ENCODE measurements around the gene IRAG1.
A peak's percentile ranks its signal among the peaks of the same experiment; 100 is the strongest.

IRAG1 gene, protein sequence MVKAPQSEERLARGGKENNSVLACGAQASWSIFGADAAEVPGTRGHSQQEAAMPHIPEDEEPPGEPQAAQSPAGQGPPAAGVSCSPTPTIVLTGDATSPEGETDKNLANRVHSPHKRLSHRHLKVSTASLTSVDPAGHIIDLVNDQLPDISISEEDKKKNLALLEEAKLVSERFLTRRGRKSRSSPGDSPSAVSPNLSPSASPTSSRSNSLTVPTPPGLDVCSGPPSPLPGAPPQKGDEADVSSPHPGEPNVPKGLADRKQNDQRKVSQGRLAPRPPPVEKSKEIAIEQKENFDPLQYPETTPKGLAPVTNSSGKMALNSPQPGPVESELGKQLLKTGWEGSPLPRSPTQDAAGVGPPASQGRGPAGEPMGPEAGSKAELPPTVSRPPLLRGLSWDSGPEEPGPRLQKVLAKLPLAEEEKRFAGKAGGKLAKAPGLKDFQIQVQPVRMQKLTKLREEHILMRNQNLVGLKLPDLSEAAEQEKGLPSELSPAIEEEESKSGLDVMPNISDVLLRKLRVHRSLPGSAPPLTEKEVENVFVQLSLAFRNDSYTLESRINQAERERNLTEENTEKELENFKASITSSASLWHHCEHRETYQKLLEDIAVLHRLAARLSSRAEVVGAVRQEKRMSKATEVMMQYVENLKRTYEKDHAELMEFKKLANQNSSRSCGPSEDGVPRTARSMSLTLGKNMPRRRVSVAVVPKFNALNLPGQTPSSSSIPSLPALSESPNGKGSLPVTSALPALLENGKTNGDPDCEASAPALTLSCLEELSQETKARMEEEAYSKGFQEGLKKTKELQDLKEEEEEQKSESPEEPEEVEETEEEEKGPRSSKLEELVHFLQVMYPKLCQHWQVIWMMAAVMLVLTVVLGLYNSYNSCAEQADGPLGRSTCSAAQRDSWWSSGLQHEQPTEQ

DNA sequence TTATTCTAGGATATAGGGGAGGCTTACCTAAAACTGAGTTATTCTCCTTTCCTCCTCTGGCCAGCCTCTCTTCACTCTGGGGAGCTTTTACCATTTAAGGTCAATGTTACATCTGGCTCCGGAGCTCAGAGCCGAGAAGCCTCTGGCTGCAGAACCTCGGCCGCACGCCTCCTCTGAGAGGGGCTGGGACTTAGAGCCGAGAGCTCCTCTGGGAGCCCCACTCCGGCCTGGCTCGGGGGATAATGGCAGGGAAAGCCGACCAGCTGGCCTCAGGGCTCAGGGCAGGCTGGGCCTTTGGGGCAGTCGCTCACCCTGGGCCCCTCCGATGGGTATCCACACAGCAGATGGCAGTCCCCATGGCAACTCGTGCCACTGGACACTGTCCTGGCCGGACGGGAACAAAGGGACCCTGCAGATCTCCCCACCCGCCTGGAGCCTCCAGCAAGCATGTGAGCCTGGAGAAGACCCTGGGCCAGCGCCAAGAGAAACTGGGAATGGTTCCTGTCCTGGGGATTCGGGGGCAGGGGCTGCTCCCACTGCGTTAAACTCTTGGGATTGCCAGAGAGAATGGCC, at the start of gene IRAG1:
TSS of gene IRAG1 (minus strand) at position 247 of the 573 bp plus-strand sequence. CDS start at position 94, 153 bp downstream.
- no peak for DNase-seq

DNA sequence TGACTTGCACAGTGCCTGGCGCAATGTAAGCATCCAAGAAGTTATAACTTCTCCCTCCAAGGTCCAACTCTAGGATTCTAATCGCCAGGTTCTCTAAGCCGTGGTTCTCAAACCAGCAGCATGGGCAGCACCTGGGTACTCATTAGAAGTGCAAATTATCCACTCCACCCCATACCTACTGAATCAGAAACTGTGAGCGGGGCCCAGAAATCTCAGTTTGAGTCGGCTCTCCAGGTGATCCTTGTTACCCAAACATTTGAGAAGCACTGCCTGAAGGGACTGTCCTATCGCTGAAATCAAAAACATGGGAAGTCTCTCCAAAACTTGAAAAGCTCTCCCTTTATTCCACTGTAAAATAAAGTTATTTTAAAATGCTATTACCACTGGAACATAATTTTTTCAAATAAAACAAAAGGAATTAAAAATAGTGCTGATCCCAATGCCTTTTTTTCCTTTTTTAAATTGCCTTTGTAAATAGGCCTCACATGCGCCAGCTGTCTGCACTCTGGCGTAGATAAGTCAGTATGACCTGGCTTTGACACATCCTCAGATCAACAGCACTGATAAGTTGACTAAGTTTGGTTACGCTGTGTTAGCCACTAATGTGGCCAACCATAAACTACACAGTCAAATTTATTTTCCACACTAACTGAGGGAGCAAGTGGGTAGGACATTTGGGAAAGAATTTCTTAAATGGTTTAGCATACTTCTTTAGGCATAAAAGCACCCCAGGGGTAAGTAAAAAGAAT, 49.1 kb upstream of the IRAG1 start:
- DNase-seq: peak; percentile 14

DNA sequence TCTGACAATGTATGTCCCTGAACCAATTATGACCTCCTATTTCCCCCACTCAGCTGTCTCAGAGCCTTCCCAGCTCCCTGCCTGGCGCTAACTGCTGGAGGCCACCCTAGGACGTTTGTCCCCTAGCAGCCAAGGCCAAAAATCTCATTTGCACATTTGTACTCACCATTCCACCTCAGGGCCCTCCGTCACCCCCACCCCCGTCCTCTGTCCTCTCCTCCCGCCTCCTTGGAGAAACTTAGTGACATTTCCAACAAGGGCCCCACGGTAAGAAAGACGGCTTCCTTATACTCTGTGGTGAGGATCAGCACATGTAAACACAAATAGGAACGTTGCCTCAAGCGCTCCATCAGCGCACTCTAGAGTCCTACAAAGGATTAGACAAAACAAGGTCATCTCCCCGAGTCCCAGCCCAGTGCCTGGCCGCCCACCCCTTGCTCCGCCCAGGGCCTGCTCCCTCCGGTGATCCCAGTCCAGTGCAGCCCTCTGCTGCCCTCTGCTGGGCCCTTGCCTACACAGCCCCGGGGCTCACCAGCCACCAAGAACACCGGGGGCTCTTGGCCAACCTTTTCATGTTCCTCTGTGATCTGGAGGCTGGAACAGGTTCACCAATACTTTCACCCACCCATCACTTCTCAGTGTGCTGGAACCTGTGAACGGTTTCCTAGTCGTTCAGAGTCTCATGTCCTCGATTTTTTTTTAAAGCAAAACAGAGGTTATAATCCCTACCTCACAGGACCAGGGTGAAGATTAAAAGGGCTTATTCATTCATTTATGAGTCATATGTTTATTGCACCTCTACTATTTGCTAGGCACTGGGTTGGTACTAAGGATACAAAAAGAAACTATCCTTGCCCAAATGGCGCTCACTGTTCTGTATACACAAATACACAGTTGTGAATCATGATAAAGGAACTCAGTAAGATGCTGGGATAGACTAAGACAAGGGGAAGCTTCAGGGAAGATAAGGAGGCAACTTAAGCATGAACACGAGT, 42.2 kb upstream of the IRAG1 start:
- peak; percentile 96 for DNase-seq

DNA sequence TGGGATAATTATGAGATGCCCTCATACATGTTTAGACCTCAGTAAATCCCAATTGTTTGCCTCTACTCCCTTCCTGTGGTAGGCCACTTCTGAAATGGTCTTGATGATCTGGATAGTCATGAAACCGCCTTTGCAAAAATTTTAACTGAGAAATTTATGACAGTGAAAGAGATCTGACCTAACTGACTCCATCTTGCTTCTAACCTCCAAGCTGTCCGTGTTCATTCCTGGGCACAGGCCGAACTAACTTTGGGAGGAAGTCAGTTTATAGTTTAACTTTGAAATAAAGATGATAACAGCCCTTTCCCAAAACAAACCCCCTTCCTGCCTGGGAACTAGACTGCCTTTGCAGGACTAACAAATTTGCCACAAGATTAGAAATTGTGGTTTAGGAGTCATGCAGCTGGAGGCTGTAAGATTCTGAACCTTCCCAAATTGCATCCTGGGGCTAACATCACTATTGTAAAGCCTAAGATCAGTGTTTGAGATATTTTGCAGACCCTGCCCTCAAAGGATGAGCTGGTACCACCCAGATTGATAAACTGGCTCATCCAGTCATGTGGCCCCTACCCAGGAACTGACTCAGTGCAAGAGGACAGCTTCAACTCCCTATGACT, 37.6 kb upstream of the IRAG1 start:
- DNase-seq: no peak

DNA sequence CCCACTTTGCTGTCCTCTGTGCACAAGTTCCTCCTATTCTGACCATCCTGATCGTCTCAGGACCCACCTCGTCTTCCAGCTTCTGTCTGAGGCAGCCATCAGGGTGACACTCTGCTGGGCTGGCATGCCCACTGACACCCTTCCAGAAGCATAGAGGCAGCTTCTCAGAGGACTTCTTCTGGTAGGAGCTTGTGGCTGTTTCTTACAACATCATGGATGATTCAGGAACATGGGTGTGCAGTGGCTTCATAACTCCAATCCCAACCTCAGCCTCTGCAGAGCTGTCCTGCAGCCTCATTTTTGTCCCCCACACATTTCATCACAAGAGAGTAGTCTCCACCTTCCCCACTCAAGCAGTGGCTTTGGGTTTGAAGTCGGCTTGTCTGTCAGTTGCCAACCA, 36.6 kb upstream of the IRAG1 start:
- DNase-seq: no peak

DNA sequence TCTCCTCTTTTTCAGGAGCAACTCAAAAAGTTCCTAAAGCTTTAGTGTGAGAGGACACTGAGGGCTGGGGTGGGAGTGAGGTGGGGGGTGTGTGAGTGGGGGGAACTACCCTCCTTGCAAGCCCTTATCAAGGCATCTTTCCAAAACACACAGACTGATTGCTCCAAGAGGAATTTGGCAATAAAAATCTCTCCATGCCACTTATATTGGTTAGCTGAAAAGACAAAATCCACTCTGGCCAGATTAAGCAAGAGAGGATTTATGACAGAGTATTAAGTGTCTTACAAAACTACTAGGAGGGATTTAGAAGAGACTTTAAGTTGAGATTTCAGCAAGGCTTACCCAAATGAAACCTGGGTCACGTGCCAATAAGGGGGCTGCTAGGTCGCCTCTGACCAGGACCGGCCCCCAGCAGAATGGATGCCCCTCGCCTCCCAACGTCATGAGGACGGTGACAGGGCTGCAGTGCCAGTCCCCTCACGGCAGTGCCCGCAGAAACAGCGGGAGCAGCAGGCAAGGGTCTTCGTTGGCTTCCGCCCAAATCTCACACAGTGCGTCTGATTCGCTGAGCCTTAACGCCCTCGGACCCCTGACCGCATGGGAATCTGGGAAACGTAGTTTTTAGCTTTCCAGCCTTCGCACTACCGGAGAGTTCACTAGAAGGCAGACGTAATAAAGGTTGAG, 35.4 kb upstream of the IRAG1 start:
- DNase-seq: no peak

DNA sequence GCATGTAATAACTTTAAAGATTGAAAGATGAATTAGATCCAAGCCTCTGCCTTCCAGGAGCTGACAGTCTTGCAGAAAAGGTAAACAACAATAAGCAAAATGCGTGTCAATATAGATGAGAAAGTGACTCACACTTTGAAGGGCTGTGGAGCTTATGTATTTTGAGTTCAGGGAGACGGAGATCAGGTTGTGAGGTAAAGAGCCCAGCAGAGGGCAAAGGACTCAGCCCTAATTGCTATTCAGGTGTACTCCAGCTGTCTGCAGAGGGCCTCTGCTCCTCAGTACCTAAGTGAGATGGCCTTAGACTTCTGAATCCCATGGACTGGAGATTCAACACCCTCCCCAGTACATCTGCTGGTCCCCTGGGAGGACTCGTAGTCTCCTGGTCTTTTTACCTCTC, 34.6 kb upstream of the IRAG1 start:
- DNase-seq: peak; percentile 44

DNA sequence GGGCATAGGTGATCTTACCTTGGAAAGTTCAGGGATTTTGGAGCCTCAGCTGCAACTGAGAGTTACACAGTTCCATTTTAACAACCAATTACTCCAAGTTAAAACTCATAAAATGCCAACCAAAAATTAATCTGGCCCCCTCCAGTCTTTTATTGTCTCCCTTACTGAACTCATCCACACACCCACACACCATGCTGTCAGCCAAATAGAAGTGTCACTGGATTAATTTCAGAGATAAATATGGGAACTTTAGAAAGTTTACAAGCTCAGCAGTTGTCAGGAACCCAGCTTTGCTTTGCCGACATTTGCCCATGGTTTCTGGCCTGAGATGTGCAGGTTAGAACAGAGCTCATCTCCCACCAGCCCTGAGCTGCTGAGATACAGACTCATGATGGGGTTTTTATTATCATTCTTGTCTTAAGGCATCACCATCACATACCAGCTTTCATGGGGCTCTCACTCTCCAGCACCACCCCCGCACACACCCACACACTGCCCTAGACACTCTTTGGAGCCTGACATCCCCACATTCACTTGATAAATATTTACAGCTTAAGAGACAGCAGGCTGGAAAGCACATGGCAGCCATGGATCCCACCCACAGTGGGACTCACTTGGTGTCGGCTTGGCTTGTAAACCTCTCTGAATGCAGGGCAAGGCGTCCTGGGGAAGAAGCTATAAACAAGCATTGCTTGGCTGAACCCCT, 33.7 kb upstream of the IRAG1 start:
- DNase-seq: no peak

DNA sequence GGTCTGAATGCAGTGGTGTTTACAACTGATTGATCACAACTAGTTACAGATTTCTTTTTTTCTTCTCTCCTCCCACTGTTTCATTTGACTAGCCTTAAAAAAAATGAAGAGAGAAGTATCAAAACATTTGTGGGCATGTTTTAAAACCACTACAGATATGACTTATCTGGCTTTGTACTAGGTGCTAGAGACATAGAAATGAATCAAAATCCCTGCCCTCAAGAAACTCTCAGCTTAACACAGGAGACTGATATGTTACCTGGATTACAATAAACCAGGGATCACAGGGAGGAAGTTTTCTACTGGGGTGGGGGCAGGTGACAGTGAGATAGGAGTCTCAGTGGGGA, 32.3 kb upstream of the IRAG1 start:
- DNase-seq: no peak

DNA sequence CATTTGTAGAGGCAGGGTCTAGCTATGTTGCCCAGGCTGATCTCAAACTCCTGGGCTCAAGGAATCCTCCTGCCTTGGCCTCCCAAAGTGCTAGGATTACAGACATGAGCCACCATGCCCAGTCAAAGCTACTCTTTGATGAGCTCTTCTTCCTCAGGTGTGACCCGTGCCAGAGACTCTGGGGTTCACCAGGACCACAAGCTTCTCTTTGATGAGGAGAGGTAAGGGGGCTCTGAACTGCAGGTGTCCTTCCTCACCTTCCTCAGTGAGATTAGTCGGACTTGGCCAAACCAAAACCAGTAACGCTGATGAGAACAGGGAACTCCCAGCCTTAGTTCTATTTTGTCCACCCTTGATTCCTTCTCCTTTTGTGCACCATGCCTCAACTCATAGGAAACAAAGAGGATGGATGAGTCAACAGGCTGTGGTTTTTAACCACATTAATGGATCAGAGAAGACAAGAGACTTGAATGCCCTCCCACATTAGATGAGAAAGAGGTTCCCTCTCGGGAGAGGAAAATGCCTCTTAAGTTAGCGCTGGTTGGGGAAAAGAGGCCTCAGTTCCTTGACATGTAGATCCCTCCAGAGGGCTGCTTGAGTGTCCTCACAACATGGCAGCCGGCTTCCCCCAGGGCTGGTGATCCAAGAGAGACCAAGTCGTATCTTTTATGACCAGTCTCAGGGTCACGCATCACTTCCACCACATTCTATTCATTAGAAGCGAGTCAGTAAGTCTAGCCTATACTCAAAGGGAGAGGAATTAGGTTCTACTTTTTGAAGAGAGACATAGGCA, 31.8 kb upstream of the IRAG1 start:
- DNase-seq: peak; percentile 18

DNA sequence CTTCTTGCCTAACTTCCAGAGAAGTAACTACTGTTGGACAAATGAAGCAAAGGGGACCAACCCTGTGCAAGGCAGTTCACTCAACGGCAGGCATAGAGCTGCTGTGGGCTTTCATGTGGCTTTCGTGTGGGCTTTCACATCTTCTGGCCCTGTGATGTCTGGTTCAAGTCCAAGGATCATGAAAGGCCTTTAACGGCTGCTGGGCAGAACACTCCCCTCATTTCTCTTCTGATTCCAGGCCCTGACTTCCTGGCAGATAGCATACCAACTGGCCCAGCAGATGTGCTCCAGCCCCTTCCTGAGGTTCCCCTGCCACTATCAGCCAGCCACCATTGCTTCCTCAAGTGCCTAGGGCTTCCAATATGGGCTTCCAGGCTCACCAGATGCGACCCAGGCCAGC, 28.8 kb upstream of the IRAG1 start:
- DNase-seq: no peak

DNA sequence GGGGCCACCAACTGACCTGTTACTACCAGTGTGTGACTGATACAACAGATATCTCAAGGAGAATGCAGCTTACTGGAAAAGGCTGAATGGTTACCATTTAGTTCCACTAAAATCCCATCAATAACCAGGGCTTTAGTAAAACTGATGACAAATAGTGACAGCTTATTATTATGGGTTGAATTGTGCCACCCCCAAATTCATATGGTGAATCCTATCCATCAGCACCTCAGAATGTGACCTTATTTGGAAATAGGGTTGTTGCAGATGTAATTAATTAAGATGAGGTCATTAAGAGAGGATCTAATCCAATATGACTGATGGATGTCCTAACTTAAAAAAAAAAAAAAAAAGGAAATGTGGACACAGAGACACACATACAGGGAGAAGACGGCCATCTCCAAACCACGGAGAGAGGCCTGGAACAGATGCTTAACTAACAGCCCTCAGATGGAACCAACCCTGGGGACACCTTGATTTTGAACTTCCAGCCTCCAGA, 27.4 kb upstream of the IRAG1 start:
- DNase-seq: no peak

DNA sequence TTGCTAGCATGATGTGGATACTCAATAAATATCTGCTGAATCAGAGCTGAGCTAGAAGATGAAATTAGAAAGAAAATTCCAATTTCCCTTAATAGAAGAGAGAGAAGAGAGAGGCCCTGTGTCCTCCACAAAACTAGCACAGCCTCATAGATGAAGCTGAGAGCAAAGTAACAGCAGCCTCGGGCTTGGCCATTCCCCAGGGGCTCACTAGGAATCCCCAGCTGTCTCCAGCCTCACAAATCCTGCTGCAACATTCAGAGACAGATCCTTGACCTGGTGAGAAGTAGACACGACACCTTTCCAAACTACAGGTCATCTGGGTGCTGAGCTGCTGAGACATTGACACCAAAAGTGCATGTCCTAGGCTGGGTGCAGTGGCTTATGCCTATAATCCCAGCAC, 26.1 kb upstream of the IRAG1 start:
- no peak for DNase-seq

DNA sequence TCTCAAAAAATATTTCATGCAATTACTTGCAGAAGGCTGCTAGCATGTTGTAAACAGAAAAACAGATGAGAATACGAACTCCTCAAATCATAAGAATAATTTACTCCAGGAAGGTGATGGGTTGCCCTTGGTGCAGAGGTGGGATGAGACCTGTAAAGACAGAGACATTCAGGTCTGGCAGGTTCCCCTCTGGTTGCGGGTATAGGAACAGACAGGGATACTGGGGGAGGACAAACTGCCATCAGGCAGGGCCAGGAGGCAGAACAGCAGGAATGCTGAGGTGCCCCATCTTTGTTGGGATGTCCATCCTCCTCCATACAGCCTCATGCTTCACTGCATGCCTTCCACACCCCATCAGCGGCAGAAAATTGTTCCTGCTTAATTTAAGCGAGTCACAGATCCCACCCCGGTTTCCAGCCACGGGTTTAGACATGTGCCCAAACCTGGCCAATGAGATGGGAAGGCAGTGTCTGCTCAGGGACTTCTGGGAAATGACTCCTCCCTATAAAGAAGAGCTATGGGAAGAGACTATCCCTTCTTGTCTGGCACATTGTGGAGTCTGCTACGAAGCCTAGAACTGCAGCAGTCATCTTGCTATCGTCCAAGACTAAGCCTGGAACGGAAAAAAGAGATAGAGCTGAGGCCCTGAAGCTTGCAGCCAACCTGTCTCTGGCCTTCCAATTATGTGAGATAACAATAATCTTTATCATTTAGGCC, 23.1 kb upstream of the IRAG1 start:
- DNase-seq: no peak

DNA sequence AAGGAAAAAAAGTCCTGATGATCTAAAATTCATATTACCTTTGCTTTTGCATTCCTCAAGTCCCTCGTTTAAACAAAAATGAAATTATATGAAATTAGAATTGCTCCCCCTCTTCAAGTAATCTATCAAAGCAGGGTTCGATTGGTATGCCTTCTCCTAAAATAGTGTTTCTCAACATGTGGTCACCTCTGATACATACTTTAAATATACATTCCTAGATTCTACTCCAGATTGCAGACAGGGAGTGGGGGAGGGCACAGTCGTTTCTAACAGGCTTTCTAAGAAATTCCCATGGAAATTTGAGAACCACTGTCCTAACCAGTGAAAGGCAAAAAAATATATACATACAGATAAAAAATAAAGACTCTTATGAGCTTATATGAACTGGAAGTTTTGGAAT, 22.6 kb upstream of the IRAG1 start:
- DNase-seq: no peak

DNA sequence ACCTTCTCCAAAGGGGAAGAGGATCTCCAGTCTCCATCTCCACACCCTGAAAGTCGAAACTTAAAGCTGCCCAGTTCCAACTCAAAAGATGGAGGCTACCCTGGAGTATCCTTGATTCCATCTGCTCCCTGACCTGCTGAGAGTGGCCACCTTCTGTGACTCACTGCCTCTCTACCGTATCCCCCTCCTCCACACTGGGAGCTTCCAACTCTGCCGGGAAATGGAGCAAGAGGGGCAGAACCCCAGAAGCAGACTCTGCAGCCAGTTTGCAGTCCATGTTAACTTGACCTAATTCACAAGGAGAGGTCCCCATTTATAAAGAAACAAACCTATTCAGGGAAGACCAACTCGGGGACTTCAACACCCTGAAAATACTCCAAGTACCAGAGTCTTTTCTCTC, 22.0 kb upstream of the IRAG1 start:
- no peak for DNase-seq

DNA sequence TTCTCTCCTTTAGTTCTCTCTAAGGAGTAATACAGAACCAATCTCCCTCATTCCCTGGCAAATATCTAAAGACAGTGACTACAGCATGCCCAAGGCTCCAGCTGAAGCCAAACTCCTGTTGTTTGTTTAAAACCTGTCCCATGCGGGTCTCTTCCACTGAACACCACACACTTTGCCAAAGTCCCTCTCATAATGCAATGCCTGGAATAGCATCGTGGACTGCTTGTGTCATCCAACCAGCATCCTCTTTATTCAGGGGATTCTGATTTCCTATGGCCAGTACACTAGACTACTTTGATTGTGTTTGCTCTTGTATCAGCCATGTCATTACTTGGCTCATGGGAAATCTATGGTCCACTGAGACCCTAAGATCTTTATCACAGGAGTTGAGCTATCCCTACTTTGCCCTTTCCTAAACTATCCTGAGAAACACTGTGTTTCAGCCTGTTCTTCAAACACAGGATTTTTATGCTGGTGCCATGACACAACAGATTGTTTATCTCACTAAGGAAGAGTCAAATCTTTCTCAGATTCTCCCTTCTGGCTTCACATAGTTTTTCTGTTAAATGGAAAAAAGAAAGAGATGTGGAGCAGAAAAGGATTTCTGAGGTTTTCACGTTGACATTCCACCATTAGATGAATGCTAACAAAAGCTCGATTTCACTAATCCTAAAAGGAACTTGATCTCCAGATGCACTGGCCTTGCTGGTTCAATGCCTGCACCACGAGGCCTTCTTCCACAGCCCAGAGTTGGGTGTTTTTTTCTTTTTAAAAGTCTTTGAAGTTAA, 15.9 kb upstream of the IRAG1 start:
- DNase-seq: no peak

Measured in DMS53 (cell line).